Measurements from ENCODE around the gene TRABD2B.

TRABD2B gene

DNA sequence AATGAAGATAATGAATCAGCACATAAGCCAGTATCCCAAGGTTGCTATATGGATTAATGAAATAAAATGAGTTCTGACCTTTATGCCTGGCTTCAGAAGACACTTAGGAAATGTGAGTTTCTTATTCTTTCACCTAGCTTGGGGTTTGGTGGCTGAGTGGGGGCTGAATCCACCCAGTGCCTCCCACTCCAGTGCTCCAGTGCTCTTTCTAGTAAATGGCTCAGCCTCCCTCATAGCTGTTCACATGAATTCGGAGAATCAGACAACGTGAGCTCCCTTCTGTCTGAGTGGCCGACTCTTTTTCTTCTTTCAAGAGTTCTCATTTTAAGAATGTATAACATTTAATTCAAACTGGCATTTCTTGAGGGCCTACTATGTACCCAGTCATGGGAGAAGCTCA lies 43.5 kb downstream of the TRABD2B start:
- DNase-seq (ENCODE audit: insufficient read length, low spot score) (no peak), FAIRE-seq (no peak)
- TF ChIP-seq, protein P1, sequence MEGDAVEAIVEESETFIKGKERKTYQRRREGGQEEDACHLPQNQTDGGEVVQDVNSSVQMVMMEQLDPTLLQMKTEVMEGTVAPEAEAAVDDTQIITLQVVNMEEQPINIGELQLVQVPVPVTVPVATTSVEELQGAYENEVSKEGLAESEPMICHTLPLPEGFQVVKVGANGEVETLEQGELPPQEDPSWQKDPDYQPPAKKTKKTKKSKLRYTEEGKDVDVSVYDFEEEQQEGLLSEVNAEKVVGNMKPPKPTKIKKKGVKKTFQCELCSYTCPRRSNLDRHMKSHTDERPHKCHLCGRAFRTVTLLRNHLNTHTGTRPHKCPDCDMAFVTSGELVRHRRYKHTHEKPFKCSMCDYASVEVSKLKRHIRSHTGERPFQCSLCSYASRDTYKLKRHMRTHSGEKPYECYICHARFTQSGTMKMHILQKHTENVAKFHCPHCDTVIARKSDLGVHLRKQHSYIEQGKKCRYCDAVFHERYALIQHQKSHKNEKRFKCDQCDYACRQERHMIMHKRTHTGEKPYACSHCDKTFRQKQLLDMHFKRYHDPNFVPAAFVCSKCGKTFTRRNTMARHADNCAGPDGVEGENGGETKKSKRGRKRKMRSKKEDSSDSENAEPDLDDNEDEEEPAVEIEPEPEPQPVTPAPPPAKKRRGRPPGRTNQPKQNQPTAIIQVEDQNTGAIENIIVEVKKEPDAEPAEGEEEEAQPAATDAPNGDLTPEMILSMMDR (IDR thresholded peaks at IDR 0.05; ENCODE audit: insufficient read depth, missing control alignments), result no peak

GRCh38 chr1:47951545-47952235 lies 45.5 kb downstream of the TRABD2B start:
- DNase-seq (ENCODE audit: insufficient read length, low spot score), result no peak
- TF ChIP-seq, protein P1 (IDR thresholded peaks at IDR 0.05; ENCODE audit: insufficient read depth, missing control alignments), result no peak
- no peak for FAIRE-seq

- FAIRE-seq (no peak), DNase-seq (ENCODE audit: insufficient read length, low spot score) (no peak)
- TF ChIP-seq, protein P1 (IDR thresholded peaks at IDR 0.05; ENCODE audit: insufficient read depth, missing control alignments), result no peak
Observed at GRCh38 chr1:47951026-47951425, 46.2 kb downstream of the TRABD2B start.

- FAIRE-seq, result no peak
- TF ChIP-seq, protein P1 (IDR thresholded peaks at IDR 0.05; ENCODE audit: insufficient read depth, missing control alignments), result no peak
Observed at GRCh38 chr1:47950471-47950870, 46.7 kb downstream of the TRABD2B start.

GRCh38 chr1:47948126-47948525 lies 49.1 kb downstream of the TRABD2B start:
- TF ChIP-seq, protein P1 (IDR thresholded peaks at IDR 0.05; ENCODE audit: insufficient read depth, missing control alignments), result peak; percentile 46
- FAIRE-seq (no peak), DNase-seq (ENCODE audit: insufficient read length, low spot score) (no peak)

More at GRCh38 chr1:47950471-47950870, 46.7 kb downstream of the TRABD2B start:
- DNase-seq (ENCODE audit: insufficient read length, low spot score), result no peak

DNA sequence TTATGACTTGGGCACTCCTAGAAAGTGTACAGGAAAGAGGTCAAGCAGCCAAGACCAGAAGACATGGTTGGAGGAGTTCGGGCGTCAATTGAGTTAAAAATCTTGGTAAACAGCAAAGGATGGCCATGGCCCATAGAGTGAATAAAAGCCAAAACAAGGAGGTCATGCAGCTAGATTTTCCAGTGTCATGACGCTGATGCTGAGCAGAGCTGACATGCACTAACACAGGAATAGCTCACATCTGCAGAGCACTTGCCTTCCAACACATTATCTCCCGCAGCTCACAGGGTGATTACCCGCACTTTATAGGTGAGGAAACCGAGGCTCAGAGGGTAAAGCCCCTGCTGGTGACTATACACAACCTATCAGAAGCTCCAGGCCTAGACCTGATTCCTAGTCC lies 49.7 kb downstream of the TRABD2B start:
- DNase-seq (ENCODE audit: insufficient read length, low spot score), result no peak
- FAIRE-seq, result no peak
- TF ChIP-seq, protein P1 (IDR thresholded peaks at IDR 0.05; ENCODE audit: insufficient read depth, missing control alignments), result no peak

GRCh38 chr1:47944561-47944960 lies 52.6 kb downstream of the TRABD2B start:
- TF ChIP-seq, protein P1 (IDR thresholded peaks at IDR 0.05; ENCODE audit: insufficient read depth, missing control alignments), result no peak
- no peak for FAIRE-seq
- DNase-seq (ENCODE audit: insufficient read length, low spot score), result no peak

Data from D721Med (cell line).